ENCODE results near the gene LPAR3. TPM values are rescaled to one million over a fixed set of nuclear protein-coding genes. Genes with fewer than 3 reads are reported as not detected.

LPAR3 gene
- total RNA-seq, 1 donor from 2014 or later: 16.2 TPM

GRCh38 chr1:84876353-84876752 is 16.7 kb downstream of the LPAR3 start:
- peaks cover 4% of the 10 kb centered on the region for H3K4me1 ChIP-seq
- H3K9me3 ChIP-seq (replicated peaks): no peaks in the 10 kb centered on the region
- no peaks in the 10 kb centered on the region for H3K36me3 ChIP-seq
- H3K27ac ChIP-seq (replicated peaks): no peak overlapping the region
- no peaks in the 10 kb centered on the region for H3K27me3 ChIP-seq (ENCODE audit: low read depth)
- DNase-seq: no peak
- no peak overlapping the region for H3K4me3 ChIP-seq
- intact Hi-C loops (cut with micrococcal nuclease): no loop called here
- TF ChIP-seq, protein P1, sequence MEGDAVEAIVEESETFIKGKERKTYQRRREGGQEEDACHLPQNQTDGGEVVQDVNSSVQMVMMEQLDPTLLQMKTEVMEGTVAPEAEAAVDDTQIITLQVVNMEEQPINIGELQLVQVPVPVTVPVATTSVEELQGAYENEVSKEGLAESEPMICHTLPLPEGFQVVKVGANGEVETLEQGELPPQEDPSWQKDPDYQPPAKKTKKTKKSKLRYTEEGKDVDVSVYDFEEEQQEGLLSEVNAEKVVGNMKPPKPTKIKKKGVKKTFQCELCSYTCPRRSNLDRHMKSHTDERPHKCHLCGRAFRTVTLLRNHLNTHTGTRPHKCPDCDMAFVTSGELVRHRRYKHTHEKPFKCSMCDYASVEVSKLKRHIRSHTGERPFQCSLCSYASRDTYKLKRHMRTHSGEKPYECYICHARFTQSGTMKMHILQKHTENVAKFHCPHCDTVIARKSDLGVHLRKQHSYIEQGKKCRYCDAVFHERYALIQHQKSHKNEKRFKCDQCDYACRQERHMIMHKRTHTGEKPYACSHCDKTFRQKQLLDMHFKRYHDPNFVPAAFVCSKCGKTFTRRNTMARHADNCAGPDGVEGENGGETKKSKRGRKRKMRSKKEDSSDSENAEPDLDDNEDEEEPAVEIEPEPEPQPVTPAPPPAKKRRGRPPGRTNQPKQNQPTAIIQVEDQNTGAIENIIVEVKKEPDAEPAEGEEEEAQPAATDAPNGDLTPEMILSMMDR (IDR thresholded peaks at IDR 0.05; ENCODE audit: borderline replicate concordance): no peak

DNA sequence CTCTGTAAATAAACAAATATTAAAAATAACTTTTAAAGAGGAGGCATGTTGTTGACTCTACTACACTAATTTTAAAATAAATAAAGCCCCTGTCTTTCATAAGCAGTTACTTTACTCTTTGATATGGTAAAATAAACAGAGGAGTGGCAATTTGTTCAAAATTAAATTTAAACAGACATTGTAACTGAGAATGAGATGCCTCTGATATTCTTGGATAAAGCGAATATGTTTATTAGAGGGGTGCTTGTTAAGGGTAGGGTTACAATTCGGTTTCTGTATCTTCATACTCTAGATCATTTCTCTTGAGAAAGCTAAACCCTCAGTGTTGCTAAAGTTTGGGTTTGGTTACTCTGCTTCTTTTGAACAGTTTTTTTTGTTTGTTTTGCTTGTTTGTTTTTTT is 19.6 kb downstream of the LPAR3 start:
- Histone ChIP-seq H3K4me3 (no peak overlapping the region), H3K36me3 (no peaks in the 10 kb centered on the region), H3K27me3 (ENCODE audit: low read depth) (no peaks in the 10 kb centered on the region), H3K4me1 (peaks cover 18% of the 10 kb centered on the region), H3K9me3 (replicated peaks) (no peaks in the 10 kb centered on the region), H3K27ac (replicated peaks) (no peak overlapping the region)
- no peak for DNase-seq
- TF ChIP-seq, protein P1 (IDR thresholded peaks at IDR 0.05; ENCODE audit: borderline replicate concordance): no peak
- intact Hi-C loops (cut with micrococcal nuclease): no loop called here

GRCh38 chr1:84872696-84873355 is 20.2 kb downstream of the LPAR3 start:
- H3K9me3 ChIP-seq (replicated peaks): no peaks in the 10 kb centered on the region
- H3K4me3 ChIP-seq: no peak overlapping the region
- no peaks in the 10 kb centered on the region for H3K27me3 ChIP-seq (ENCODE audit: low read depth)
- no peak overlapping the region for H3K27ac ChIP-seq (replicated peaks)
- no peaks in the 10 kb centered on the region for H3K36me3 ChIP-seq
- H3K4me1 ChIP-seq: peaks cover 18% of the 10 kb centered on the region
- TF ChIP-seq, protein P1 (IDR thresholded peaks at IDR 0.05; ENCODE audit: borderline replicate concordance): no peak
- DNase-seq: no peak
- intact Hi-C loops (cut with micrococcal nuclease): no loop called here

DNA sequence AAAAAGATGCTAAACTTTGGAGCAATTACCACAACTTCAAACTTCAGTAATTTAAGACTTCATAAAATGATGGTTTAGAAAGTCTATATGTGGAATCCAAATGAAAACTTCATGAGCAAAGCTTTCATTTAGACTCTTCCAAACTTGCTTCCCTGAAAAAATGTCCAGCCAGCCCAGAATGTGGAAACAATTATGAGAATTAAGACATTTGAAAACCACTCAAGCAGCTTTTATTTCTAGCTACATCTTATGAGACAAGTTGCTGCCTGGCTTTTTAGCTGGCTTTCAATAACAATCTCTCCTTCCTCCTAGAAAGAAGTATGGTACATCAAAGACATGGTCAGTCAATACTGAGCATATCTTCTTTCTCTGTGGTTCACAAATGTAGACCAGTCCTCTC is 21.8 kb downstream of the LPAR3 start:
- Histone ChIP-seq H3K27me3 (ENCODE audit: low read depth) (no peaks in the 10 kb centered on the region), H3K4me3 (no peak overlapping the region), H3K27ac (replicated peaks) (peak overlapping the region; percentile 30), H3K9me3 (replicated peaks) (no peaks in the 10 kb centered on the region), H3K4me1 (peaks cover 18% of the 10 kb centered on the region), H3K36me3 (no peaks in the 10 kb centered on the region)
- intact Hi-C loops (cut with micrococcal nuclease): no loop called here
- DNase-seq: no peak
- TF ChIP-seq, protein P1 (IDR thresholded peaks at IDR 0.05; ENCODE audit: borderline replicate concordance): no peak

DNA sequence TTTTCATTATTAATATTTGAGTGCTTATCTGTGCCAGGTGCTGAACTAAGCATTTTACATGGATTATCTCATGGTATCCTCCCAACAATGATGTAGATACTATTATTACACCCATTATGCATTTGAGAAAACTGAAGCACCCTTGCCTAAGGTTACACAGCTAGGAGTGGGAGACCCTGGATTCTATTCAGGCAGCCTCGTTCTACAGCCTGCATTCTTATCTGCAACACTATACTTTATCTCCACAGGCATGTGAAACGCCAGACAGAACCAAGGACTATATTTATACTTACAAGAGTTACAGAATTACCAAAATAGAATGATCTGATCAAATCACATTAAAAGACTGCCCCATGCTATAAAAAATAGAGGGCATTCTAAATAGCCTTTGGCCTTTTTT is 22.4 kb downstream of the LPAR3 start:
- H3K9me3 ChIP-seq (replicated peaks): no peaks in the 10 kb centered on the region
- TF ChIP-seq, protein P1 (IDR thresholded peaks at IDR 0.05; ENCODE audit: borderline replicate concordance): no peak
- H3K4me1 ChIP-seq: peaks cover 18% of the 10 kb centered on the region
- H3K27ac ChIP-seq (replicated peaks): peak overlapping the region; percentile 30
- DNase-seq: no peak
- intact Hi-C loops (cut with micrococcal nuclease): no loop called here
- no peaks in the 10 kb centered on the region for H3K27me3 ChIP-seq (ENCODE audit: low read depth)
- H3K36me3 ChIP-seq: no peaks in the 10 kb centered on the region
- no peak overlapping the region for H3K4me3 ChIP-seq

Data from left ventricle myocardium inferior (tissue), 1 donor.